Measurements from ENCODE around the gene LAMA1. TPM values are rescaled to one million over a fixed set of nuclear protein-coding genes. Genes with fewer than 3 reads are reported as not detected.

Gene LAMA1
- total RNA-seq, 1 donor from 2014 or later = not detected

DNA sequence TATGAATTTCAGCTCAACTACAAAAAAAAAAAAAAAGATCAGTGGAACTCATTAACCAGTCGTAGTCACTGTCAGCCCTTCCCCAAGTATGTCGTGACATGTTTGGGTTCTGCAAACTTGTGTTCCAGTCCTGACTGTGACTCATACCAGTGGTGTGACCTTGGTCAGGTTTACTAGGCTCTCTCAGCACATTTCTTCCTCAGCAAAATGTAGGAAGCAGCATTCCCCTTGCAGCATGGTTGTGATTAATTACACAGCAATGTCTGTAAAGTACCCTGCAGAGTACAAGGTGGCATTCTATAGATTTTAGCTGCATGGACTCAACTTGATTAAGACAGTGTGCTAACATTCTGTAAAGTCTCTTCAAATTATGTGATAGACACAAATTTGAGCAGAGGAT lies 156.9 kb downstream of the LAMA1 start:
- Histone ChIP-seq H3K27ac (no peak overlapping the region), H3K27me3 (no peaks in the 10 kb centered on the region), H3K4me1 (no peaks in the 10 kb centered on the region), H3K9me3 (no peaks in the 10 kb centered on the region), H3K36me3 (no peaks in the 10 kb centered on the region), H3K4me3 (no peak overlapping the region)
- intact Hi-C loops (cut with DNase I) = no loop called here
- no peak for DNase-seq (ENCODE audit: low spot score in 2 of 2)
- TF ChIP-seq, protein P1, sequence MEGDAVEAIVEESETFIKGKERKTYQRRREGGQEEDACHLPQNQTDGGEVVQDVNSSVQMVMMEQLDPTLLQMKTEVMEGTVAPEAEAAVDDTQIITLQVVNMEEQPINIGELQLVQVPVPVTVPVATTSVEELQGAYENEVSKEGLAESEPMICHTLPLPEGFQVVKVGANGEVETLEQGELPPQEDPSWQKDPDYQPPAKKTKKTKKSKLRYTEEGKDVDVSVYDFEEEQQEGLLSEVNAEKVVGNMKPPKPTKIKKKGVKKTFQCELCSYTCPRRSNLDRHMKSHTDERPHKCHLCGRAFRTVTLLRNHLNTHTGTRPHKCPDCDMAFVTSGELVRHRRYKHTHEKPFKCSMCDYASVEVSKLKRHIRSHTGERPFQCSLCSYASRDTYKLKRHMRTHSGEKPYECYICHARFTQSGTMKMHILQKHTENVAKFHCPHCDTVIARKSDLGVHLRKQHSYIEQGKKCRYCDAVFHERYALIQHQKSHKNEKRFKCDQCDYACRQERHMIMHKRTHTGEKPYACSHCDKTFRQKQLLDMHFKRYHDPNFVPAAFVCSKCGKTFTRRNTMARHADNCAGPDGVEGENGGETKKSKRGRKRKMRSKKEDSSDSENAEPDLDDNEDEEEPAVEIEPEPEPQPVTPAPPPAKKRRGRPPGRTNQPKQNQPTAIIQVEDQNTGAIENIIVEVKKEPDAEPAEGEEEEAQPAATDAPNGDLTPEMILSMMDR (IDR thresholded peaks at IDR 0.05) = no peak

DNA sequence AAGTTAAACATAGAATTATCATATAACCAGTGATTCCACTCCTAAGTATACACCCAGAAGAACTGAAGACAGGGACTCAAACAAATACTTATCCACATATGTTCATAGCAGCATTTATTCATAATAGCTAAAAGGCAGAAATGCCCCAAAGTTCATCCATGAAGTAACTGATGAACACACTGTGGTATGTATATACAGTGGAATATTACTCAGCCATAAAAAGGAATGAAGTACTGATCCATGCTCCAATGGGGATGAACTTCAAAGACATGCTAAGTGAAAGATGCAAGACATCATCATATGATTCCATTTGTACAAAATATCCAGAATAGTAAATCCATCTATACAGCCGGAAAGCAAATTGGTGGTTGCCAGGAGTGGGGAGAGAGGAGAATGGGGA lies 157.5 kb downstream of the LAMA1 start:
- no peaks in the 10 kb centered on the region for H3K36me3 ChIP-seq
- no peak overlapping the region for H3K4me3 ChIP-seq
- H3K9me3 ChIP-seq = no peaks in the 10 kb centered on the region
- H3K27ac ChIP-seq = no peak overlapping the region
- no peaks in the 10 kb centered on the region for H3K4me1 ChIP-seq
- TF ChIP-seq, protein P1 (IDR thresholded peaks at IDR 0.05) = no peak
- no peaks in the 10 kb centered on the region for H3K27me3 ChIP-seq
- intact Hi-C loops (cut with DNase I) = no loop called here
- no peak for DNase-seq (ENCODE audit: low spot score in 2 of 2)

DNA sequence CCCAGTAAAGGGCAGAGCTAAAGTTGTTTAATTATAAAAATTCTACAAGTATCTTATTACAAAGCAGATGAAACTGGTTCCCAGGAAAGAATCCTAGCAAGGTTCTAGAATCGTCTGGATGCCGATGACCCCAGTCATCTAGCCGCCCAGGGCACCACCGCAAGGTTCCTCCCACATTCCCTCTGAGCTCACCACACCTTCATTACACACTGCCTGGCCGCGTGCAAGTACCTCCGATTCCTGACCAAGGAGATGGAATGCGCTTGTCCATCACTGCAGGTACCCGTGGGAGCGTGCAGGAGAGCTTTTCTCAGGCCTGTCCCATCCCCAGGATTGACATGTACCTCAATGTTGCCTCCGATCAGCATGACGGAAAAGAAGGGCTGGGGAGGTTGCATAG lies 158.5 kb downstream of the LAMA1 start:
- Histone ChIP-seq H3K4me1 (no peaks in the 10 kb centered on the region), H3K4me3 (no peak overlapping the region), H3K27ac (no peak overlapping the region), H3K9me3 (no peaks in the 10 kb centered on the region), H3K27me3 (no peaks in the 10 kb centered on the region), H3K36me3 (no peaks in the 10 kb centered on the region)
- no peak for DNase-seq (ENCODE audit: low spot score in 2 of 2)
- intact Hi-C loops (cut with DNase I) = no loop called here
- TF ChIP-seq, protein P1 (IDR thresholded peaks at IDR 0.05) = no peak

DNA sequence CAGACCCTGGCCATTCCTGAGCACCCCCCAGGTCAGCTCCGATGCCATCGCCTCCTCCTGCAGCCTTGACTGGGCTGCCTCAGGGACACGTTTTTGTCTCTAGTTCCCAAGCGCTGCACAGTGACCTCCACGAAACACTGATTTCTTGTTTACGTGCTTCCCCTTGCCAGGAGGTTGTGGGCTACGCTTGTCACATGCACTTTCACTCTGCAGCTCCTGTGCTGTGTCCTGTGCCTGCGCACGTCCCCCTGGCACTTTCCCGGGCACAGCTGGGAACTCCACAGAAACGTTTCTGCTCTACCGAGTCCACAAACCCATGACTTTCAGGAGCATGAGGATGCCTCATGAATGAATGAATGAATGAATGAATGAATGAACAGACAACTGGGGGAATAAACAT lies 160.6 kb downstream of the LAMA1 start:
- intact Hi-C loops (cut with DNase I) = no loop called here
- no peak overlapping the region for H3K27ac ChIP-seq
- no peaks in the 10 kb centered on the region for H3K27me3 ChIP-seq
- H3K4me1 ChIP-seq = no peaks in the 10 kb centered on the region
- TF ChIP-seq, protein P1 (IDR thresholded peaks at IDR 0.05) = no peak
- no peak for DNase-seq (ENCODE audit: low spot score in 2 of 2)
- no peaks in the 10 kb centered on the region for H3K9me3 ChIP-seq
- H3K36me3 ChIP-seq = no peaks in the 10 kb centered on the region
- no peak overlapping the region for H3K4me3 ChIP-seq

DNA sequence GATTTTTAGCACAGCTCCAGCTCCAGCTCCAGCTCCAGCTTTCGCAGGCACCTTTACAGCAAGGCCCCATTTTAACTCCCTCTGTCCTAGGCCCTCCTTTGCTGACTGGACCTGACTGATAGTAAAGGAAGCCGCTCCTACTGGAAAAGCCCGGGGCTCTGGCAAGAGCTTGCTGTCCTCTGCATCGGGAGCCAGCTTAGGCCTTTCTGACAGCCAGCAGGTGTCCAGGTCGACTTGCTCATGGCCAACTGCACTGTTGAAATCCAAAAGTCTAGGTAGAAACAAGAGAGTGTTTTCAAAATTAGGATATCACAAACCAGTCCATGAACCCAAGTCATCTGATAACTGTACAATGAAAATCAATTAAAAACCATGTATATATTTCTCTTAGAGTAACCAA lies 161.1 kb downstream of the LAMA1 start:
- no peaks in the 10 kb centered on the region for H3K36me3 ChIP-seq
- no peaks in the 10 kb centered on the region for H3K4me1 ChIP-seq
- DNase-seq (ENCODE audit: low spot score in 2 of 2) = no peak
- H3K9me3 ChIP-seq = no peaks in the 10 kb centered on the region
- intact Hi-C loops (cut with DNase I) = no loop called here
- TF ChIP-seq, protein P1 (IDR thresholded peaks at IDR 0.05) = no peak
- no peak overlapping the region for H3K4me3 ChIP-seq
- H3K27ac ChIP-seq = no peak overlapping the region
- no peaks in the 10 kb centered on the region for H3K27me3 ChIP-seq

DNA sequence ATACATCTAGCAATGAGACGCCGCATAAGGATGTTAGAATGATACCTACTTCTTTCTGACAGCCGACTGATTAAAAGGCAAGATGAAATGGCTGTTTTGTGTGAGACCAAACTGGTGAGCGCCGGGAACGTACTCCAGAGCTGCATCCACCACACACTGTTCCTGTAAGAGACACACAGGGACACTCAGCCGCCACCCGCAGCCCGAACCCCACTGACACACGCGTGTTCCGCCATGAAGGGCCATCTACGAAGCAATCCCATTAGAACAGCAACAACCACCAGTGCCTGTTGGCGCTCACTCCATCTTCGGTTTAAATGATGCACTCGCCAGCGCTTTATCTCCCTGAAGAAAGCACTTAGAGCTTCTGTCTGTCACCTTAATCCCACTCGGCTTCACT lies 162.3 kb downstream of the LAMA1 start:
- intact Hi-C loops (cut with DNase I) = no loop called here
- no peak for DNase-seq (ENCODE audit: low spot score in 2 of 2)
- TF ChIP-seq, protein P1 (IDR thresholded peaks at IDR 0.05) = no peak
- no peaks in the 10 kb centered on the region for H3K4me1 ChIP-seq
- no peaks in the 10 kb centered on the region for H3K36me3 ChIP-seq
- H3K27me3 ChIP-seq = no peaks in the 10 kb centered on the region
- H3K4me3 ChIP-seq = no peak overlapping the region
- H3K27ac ChIP-seq = no peak overlapping the region
- H3K9me3 ChIP-seq = no peaks in the 10 kb centered on the region

All from ascending aorta (tissue), 2 donors.